DND-41 (cell line): Measurements from ENCODE around the gene SPEF2.

ENCODE experiments used
- EZH2 ChIP-seq: IDR thresholded peaks from 3 replicates; pipeline ENCODE4 v1.6.1; 2012; ENCODE audit warnings: borderline replicate concordance, low read depth, mild to moderate bottlenecking, moderate library complexity, low read length, inconsistent platforms; ENCODE audit not compliant: severe bottlenecking
- TF ChIP-seq, protein P1 (sequence below): IDR thresholded peaks from 2 replicates; pipeline ENCODE4 v1.5.1; 2012; ENCODE audit warnings: borderline replicate concordance, low read length, moderate library complexity, mild to moderate bottlenecking; ENCODE audit not compliant: poor library complexity, severe bottlenecking; ENCODE audit errors: extremely low read depth

DNA sequence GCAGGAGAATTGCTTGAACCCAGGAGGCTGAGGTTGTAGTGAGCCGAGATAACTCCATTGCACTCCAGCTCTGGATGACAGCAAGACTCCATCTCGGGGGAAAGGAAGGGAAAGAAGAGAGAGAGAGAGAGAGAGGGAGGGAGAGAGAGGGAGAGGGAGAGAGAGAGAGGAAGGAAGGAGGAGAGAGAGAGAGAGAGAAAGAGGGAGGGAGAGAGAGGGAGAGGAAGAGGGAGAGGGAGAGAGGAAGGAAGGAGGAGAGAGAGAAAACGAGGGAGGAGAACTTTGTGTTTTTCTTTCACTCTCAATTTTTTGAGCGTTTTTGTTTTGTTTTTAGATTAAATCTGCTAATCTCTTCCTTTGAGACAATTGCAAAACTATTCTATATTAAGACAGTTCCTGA lies 46.9 kb downstream of the SPEF2 start:
- TF ChIP-seq, protein P1, sequence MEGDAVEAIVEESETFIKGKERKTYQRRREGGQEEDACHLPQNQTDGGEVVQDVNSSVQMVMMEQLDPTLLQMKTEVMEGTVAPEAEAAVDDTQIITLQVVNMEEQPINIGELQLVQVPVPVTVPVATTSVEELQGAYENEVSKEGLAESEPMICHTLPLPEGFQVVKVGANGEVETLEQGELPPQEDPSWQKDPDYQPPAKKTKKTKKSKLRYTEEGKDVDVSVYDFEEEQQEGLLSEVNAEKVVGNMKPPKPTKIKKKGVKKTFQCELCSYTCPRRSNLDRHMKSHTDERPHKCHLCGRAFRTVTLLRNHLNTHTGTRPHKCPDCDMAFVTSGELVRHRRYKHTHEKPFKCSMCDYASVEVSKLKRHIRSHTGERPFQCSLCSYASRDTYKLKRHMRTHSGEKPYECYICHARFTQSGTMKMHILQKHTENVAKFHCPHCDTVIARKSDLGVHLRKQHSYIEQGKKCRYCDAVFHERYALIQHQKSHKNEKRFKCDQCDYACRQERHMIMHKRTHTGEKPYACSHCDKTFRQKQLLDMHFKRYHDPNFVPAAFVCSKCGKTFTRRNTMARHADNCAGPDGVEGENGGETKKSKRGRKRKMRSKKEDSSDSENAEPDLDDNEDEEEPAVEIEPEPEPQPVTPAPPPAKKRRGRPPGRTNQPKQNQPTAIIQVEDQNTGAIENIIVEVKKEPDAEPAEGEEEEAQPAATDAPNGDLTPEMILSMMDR: no peak
- TF ChIP-seq EZH2: no peak
